Ecto neural progenitor cell (in vitro differentiated cells): Measurements from ENCODE around the gene TRMU.

Experiments
- DNase-seq: peaks from one replicate; pipeline ENCODE4 v3.0.0-alpha.2; 2018; ENCODE audit warnings: low spot score

Gene TRMU

DNA sequence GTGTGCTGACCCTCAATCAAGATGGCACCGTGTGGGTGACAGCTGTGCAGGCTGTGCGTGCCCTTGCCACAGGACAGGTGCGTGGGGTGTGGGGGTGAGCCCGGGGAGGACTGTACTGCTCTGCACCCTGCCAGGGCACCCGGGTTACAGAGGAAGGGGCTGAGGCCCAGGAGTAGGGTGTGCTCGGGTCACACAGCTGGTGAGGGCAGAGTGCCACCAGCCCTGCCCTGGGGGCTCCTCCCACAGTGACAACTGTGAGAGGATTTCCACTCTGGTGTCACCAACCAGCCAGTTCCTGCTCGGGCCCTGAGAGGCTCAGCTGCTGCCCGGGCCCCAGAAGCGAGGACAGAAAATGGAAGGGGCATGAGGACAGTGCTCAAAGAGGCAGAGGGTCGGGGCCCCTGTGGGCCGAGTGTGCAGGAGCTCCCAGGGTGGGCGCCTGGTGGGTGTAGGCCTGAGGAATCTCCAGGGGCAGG is 20.5 kb downstream of the TRMU start:
- no peak for DNase-seq

DNA sequence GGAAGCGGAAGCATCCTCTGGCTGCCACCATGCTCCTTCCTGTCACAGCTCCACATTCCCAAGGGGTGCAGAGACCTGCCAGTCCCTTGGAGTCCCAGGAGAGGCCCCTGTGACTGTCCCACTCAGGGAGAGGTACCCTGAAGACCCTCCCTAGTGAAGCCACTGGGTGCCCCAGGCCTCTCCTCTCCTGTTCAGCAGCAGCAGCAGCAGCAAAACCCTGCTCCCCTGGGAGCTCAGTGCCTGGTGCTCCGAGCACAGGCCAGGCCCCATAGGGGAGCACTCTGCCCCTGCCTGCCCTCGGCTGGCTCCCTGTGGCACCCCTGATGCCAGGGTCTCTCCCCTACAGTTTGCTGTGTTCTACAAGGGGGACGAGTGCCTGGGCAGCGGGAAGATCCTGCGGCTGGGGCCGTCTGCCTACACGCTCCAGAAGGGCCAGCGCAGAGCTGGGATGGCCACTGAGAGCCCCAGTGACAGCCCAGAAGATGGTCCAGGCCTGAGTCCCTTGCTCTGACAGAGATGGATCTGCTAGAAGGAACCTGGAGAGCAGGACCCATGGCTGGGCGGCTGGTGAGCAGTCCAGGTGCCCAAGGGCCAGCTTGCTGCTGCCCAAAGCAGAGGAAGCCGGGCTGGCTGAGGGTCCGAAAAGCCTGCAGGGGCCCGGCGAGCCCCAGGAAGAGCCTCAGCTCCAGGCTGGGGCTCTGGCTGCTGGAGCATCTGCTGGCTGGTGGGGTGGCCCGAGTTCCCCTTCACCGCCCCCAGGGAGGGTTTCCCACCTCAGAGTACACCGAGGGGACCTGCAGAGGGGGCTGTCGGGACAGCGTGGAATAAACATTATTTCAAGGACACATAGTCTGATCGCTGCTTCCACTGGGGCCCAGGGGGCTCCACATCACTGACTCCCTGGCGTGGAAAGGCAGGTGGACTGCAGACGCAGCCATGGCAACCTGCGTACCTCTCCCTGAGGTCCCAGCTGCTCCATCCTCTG is 21.3 kb downstream of the TRMU start:
- no peak for DNase-seq

DNA sequence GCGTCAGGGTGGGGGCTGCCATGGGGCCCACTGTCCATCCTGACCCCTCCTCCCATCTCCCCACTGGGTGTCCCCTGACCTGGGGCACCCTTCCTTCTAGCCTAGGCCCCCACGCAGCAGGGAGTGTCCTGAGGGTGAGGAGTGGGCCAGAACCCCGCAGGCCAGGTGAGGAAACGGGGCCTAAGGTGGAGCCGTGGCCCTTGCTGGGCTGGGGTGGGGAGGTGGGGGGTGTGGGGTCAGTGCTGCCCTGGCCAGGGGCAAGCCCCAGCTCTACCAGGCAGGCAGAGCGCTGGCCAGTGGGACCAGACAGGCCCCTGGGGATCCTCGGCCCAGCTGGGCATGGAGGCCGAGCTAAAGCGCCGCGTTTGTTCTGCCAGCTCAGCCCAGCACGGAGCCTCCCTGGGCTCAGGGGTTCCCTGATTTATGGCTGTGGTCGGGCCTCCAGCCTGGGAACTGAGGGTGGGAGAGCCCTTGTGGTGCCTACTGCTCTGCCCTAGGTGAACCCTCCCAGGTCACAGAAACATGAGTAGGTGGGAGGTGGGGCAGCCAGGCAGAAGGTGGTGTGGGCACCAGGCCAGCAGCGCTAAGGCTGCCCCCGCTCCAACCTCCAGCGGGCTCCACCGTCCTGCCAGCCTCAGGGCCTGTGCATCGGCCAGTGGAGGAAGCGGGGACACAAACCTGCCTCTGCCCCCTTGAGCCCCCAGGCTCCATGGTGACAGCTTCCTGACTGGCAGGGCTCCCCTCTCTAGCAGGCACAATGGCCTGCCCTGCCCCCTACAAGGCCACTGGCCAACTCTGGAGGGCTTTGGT is 22.4 kb downstream of the TRMU start:
- no peak for DNase-seq

DNA sequence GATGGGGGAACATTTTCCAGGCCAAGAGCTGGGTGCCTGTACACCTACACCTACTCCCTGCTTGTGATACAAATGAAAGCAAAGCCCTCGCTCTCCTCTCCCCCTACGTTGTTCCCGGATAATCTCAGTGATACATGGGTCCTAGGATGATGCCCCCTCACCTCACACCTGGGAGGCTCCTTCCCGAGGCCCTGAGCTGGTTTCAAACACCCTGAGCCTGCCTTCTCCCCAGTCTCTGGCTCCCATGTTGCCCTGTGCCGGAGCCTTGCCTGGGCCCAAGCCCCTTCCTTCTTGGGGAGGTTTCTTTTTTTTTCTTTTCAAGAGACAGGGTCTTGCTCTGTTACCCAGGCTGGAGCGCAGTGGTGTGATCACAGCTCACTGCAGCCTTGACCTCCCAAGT is 23.3 kb downstream of the TRMU start:
- DNase-seq, result no peak

DNA sequence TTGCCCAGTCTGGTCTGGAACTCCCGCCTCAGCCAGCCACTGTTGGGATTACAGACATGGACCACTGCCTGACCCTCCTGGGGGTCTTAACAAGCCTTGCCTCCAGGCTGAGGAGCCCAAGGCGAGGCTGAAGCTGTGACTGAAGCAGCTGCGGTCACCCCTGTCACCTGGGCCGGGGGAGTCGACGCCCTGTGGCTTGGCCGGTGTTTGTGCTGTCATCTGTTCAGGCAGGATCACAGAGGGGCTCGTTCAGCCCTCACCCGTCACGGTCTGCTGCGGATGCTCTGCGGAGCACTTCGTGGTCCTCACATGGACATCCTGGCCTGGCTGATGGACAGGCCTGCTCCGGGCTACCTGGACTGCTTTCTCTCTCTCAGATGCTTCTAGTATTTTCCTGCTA is 23.8 kb downstream of the TRMU start:
- DNase-seq, result no peak

DNA sequence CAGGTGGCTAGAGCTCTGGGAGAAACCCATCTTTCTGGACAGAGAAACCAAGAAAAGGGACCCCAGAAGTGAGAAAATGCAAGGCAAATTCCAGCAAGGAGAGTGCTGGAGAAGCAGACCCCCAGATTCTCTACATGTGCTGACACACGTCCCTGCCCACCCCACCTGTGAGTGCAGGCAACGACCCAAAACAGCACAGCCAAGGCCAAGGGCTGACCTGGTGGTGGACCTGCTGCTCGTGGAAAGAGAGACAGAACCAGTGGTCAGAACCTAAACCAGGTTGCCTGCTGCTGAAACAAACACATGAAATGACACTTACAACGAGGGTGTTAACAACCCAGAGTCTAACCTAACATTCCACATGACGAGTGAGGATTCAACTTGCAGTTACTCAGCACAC is 24.6 kb downstream of the TRMU start:
- DNase-seq, result no peak

DNA sequence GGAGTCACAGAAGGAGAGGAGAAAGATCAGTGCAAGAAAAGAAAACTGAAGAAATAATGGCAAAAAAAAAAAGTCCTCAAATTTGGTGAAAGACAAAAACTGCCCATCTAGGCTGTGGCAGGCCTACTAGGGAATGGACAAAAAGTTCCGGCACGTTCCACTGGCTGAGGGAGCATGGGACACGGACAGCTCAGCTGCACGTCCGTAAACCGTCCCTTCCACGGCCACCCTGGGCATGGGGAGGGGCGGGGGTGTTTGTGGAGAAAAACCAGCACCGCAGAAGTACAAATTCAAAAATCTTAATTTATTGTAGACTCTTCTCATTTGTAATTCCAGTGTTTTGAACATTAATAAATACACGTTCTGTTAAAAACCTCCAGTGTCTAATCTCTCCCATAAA is 25.4 kb downstream of the TRMU start:
- DNase-seq, result no peak

DNA sequence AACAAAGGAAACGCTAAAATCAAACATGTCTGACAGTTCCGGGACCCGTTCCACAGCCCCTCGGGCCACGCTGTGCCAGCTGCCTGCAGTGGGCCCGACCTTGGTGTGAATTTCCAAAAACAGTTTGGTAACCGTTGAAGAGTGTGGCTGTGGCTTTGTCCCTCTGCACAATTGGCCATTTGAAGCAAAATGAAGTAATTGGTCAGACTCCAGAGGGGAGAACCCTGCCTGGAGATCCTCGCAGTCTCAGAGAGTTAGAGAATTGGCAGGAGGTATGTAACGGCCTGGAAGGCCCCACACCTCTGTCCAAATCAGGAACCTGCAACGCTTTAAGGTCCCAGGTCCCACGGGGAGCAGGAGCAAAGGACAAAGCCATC is 26.3 kb downstream of the TRMU start:
- DNase-seq, result no peak

DNA sequence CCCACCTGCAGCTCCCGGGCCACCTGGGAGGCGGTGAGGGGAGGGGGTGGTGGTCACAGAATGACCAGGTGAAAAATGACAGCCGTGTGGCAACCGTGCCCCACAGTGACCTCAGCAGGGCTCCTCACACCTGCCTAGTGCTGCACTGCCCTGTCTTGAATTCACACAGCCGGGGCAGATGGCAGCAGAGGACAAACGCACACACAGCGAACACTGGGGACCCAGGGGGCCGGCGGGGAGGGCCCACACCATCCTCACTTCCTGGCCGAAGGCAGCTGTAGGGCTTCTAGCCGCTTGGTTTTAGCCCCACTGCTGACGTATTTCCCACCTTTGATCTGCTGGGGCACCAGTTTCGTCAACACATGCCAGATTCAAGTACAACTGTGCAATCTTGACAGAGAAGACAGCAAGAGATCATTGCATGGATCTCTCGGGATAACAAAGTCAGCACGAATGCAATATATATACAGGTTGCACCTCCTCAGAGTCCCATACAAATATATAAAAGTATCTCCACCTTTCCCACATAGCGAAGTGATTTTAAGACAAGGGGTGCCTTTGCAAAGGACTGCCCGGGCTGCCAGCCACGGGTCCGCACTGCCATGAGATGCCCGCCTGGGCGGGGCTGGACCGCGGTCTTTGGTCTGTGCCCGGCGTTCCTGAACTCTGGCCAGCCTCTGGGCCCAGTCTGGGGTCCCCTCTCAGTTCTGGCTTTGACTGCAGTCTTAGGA is 26.9 kb downstream of the TRMU start:
- DNase-seq, result no peak

DNA sequence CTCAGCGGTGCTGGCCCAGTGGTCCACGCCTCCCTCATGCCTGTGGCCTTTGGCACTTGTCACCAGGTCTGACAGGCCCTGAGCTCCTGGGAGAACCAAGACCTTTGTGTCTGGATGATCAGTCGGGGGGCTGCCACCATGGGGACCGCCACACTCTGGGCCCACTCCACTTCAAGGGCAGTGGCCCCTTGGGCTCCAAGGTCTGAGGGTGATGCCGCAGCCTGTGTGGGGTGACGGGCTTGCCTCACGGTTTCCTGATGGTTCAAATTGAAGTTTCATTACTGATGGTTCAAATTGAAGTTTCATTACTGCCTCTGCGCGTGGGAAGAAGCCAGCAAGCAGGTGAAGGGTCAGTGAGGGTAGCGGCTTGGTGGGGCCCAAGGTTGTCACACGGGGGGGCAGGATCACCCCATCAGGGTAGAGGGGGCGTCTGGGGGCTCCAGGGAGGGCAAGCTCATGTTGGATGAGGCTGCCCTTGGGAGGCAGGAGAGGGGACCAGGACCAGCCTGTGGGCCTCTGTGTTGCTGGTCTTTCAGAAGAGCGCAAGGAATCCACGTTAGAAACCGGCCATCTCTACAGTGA is 27.5 kb downstream of the TRMU start:
- no peak for DNase-seq

DNA sequence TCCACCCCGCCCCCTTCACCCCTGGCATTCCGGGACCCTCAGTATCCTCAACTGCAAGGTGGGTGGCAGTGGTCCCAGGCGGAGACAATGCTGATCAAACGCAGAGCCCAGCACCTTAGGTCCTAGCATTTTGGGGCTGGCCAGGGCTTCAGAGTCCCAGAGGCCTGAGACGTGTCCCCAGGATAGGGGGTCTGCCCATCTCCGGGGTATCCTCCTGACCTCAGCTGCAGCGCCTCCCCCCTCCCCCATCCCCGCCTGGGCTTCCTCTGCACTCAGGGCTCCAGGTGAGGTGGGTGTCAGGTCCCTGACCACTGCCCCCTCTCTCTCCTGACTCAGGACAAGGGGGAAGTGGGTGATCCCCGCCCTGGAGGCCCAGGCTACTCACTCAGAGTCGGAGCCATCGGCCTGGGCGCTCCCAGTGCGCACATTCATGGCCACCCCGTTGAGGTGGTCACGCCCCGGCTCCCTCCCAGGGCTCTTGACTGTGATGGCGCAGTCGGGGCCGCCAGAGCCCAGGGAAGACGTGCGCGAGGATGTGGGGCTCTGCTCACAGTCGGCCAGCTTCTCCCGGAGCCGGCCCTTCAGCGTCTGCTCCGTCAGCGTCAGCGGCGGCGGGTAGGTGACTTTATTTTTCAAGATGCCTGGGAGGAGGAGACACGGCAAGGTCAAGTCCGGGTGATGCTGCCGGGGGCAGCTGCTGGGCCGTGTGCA is 28.3 kb downstream of the TRMU start:
- DNase-seq, result no peak

DNA sequence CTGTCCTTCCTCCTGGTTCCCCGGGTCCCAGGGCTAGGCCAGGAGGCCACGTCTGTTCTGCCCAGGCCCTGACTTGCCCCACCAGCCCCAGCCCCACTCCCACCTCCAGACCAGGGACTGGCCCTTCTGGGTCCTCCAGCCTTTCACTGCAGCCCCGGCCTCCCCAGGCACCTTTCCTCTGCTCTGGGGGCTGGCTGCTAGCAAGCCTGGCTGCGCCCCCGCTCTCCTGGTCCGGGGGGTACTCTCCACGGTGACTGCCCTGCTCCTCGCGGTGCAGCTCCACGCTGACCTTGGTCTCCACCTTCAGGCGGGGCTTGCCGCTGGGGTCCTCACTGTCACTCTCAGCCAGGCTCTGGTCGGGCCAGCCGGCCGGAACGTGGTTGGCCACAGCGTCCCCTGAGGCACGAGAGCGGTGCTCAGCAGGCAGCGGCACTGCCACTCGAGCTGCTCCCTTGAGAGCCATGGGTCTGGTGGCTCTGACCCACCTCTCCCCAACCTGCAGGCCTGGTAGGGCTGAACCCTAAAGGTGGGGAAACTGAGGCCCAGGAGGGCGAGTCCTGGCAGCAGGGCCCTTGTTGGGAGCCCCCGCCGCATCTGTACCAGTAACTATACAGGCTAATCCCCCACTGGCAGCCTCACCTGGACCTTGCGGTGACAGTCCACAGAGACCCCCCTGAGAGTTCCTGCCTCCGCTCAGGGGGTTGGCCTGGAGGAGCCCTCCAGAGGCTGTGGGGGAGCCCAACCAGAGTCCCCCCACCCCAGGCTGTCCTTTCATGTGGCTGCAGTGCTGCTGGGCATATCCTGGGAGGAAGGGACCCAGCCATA is 29.0 kb downstream of the TRMU start:
- DNase-seq, result no peak

DNA sequence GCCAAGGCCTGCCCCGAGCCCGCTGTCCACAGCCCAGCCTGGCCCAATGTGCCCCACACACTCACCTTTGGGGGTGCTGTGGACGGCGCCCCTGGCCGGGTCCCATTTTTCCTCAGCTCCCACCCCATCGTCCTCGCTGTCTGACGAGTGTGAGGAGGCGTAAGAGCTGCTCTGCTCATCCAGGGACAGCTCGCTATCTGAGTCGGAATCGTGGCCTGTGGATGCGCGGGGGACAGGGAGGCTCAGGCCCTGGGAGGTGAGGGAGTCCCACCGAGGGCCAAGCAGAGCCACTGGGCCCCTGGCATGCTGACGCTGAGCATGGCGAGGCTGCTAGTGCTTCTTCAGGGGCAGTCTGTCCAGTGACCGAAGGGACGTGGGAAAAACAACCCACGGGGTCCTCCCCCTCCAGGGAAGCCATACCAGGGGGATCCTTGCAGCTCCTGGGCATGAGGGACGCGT is 29.7 kb downstream of the TRMU start:
- no peak for DNase-seq

DNA sequence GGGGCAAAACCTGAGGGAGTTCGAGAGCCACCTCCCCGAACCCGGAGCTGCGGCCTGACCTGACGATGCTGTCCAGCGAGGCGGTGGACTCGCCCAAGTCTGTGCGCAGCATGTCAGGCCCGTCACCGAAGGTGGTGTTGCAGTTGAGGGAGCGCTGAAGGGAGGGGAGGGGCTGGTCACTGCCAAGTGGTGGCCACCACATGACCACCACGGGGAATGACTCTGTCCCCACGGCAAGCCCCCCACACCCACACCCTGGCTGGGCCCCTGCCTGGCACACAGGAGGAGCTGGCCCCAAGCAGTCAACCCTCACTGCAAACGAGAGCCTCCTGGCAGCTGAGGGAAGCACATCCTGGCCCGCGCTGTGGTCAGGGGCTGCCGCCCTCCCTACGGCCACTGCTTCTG is 30.8 kb downstream of the TRMU start:
- no peak for DNase-seq

DNA sequence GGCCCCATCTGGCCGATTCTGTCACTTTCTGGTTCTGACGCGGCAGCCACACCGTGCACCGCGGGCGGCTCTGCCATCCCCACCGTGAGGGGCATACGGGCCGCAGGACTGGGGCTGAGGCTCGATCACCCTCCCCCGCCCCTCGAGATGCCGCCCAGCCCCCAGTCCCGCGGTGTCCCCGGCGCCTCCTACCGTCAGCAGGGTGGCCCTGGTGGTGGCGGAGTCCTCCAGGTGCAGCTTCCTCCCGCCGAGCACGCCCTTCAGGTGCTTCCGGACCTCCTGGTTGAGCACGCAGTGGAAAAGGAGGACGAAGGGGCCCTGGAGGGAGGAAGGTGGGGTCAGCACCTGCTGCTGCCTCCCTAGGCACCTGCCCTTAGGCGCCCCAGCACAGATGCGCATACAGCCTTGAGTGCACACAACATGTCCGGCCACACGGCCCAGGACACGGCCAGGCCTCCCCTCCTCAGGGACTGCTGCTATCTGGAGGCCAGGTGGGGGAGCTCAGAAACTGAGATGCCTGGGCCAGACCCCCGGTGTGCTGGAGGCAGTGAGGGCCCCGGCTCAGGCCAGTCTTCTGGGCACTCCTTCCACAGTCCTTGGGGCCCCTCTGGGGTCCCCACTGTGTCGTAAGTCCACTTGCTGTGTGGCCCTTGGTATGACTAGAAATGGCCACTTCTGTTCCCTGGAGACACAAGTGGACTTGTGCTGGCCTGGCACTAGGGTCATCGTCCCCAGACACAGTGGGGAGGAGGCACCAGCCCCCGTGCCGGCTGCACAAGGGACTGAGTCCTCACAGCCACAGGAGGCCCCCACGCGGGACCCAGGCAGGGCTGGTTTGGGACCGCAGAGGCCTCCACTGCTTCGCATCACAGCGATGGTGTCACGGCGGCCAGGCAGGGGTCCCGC is 31.5 kb downstream of the TRMU start:
- DNase-seq, result no peak

DNA sequence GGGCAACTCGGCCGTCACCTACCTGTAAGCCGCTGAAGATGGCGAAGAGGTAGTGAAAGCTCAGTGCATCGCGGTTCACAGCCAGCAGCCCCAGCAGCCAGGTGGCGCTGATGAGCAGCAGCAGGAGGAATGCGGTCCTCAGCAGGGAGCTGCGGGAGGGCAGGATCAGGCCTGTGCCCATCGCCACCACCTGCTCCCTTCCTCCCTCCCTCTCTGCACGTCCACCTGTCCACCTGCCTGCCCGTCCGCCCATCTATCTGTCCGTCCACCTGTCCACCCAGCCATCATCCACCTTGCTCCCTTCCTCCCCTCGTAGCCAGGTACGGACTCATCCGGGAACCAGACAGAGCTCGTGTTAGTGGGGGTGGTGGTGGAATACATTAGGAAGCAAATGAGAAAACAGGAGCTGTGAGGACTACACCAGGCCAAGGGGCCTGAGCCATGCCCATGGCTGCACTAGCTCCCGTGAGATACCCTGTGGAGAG is 32.2 kb downstream of the TRMU start:
- DNase-seq, result peak; percentile 79

DNA sequence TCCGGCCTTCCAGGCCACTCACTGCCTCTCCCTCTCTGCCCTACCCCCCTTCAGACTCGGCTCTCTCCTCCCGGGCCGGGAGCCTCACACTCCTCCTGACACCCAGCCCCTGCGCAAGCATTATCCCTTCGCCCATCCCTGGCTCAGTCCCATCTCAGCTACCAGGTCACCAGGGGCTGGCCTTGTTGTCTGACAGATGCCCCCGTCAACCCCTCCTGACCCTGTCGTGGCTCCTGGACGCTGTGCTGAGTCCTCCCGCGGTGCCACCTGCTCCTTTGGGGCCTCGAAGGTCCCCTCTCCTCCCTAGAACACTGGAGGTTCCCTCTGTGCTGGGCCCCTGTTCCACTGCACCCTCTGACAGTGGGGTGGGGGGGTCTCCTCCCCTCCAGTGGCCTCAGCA is 32.9 kb downstream of the TRMU start:
- no peak for DNase-seq

DNA sequence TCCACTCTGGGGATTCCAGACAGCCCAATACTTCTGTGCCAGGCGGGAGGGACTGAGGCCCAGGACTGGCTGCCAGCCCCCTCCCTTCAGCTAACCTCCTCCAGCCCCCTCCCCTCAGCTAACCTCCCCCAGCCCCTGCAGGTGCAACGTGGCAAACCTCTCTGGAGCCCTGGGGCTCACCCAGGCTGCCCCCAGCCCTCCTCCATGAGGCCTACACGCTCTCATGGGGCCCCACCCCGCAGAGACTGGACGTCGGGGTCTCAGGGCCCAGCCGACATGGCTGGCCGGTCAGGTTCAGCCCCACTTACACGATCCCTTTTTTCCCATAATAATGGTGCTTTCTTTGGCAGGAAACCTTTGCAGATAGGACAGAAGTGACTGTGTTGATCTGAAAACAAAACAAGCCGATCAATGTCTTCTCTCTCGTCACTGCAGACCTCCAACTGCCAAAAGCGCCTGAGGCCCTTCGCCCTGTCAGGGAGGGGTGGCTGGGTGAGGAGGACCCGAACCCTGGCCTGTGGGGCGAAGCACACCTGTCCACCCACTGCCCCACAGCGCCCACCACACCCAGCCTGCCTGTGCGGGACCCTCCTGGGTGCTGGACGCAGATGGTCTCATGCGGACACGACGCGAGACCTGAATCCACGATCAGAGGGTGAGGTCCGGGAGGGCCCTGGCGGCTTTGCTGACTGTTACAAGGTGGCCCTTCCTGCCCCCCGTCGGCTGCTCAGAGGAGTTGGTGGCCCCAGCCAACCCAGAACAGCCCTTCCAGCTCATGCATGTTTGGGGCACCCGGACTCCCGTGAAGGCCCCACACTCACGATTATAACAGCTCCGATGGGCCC is 33.6 kb downstream of the TRMU start:
- DNase-seq, result no peak
